ENCODE measurements around the gene SUN2.

The SUN2 gene

DNA sequence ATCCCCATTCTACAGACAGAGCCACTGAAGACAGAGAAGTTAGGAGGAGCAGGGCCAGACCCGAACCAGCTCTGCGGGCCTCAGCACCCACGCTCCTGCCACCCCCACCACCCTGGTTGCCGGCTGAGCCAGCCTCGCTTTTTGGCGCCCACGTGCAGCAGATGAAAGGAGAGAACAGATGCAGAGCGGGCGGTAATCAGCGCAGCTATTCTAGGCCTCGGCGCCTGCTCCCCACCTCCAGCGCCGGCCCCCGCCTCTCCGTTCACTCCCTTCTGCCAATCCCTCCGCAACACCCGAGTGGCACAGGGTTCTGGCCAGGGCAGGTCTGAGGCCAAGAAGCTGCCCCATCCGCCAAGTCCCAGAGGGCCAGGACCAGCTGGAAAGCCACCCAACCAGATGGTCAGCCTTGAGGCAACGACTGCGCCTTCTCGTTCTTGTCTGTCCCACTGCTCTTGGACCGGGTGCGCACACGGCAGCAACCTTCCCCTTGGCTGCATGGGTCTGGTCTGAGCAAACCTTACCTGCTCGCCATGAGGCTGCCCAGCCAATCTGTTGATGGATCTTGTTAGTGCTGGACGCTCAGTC is 21.4 kb upstream of the SUN2 start:
- peak; percentile 45 for DNase-seq

DNA sequence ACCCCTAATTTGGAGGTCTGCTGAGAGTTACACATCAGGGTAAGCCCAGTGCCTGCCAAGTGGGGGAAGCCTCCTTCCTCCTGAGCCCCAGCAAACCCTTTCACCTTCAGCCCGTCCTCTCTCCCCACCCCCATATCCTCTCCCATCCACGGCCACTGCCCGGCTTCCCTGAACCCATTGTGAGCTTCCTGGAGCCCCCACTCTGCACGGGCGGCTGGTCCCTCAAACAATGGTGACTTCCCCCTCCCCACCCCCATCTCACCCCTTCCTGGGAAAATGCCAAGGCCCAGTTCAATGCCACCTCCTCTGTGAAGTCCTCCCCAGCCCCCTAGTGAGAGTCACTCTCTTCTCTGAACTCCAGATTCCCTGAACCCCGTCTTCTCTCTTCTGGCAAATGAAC is 20.3 kb upstream of the SUN2 start:
- no peak for DNase-seq

DNA sequence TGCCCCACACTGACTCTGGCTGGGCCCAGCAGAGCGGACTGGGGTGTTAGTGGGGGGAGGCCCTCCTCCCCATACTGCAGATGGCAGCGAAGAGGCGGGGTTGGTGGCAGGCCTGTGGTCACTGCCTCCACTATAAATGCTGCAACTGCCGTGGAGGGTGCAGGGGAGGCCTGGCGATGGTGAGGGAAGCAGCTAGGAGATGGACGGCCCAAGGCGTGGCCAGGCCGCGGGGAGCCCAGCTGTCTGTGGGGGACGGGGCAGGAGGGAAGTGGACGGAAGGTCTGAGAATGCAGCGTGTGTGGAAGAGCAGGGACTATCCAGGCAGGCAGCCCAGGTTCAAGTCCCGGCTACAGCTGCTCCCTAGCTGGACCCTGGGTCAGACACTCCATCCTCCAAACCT is 19.9 kb upstream of the SUN2 start:
- DNase-seq: no peak

- no peak for DNase-seq
Measured at GRCh38 chr22:38774496-38775166, 18.8 kb upstream of the SUN2 start.

DNA sequence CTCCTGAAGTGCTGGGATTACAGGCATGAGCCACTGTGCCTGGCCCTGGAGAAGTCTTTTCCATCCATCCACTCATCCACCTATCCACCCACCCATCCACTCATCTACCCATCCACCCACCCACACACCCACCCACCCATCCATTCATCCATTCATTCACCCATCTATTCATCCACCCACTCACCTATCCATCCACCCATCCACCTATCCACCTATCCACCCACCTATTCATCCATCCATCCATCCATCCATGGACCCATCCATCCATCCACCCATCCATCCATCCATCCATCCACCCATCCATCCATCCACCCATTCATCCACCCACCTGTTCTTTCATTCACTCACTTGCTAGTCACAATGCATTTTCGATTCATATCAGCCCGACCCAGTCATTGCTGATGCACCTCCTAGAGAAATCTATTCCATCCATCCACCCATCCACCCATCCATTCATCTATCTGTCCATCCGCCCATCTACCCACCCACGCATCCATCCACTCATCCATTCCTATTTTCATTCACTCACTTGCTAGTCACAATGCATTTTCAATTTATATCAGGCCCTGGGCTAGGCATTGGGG is 17.7 kb upstream of the SUN2 start:
- no peak for DNase-seq

DNA sequence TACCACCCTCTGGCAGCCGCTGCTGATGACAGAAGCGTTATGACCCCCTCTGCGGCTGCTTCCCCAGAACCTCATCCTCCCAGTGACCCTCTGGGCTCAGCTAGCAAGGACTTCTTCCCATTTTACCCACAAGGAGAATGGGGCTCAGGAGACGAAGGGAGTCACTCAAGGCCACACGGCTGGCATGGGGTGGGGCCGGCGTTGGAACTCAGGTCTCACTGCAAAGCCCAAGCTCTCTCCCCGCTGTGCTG is 16.8 kb upstream of the SUN2 start:
- no peak for DNase-seq

GRCh38 chr22:38770257-38770949 is 14.6 kb upstream of the SUN2 start:
- no peak for DNase-seq

DNA sequence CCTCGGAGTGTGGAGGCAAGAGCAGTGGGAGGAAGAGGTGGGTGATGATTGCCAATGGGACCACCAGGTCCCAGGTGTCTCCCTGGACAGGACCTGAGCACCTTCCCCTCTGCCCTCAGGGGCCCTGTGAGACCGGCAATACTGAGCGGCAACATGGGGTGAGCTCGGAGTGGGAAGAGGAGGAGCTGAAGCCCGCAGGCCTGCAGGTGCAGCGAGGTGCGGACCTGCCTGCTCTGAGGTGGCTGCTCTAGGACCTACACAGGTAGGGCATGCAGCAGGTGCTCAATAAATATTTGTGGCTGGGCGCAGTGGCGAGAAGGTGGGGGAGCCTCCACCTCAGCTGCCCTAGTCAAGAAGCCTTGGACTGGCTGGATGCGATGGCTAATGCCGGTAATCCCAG is 12.2 kb upstream of the SUN2 start:
- DNase-seq: no peak

DNA sequence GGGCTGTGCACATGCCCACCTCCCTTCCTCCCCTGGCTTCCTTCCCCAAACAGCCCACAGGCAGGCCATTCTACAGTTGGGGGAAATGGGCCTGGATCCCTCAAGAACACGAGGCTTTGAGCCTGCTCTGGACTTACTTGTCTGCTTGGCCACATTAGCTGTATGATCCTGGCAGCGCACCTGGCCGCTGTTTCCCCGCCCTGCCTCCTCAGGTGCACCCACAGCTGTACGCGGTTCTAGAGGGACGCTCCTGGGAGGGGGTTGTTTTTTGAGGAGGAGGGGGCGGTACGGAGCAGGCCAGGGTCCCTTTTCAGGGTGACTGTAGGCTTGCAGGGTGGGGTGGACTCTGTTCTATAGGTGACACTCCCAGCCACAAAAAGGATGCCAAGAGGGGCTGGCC is 11.5 kb upstream of the SUN2 start:
- DNase-seq: no peak

DNA sequence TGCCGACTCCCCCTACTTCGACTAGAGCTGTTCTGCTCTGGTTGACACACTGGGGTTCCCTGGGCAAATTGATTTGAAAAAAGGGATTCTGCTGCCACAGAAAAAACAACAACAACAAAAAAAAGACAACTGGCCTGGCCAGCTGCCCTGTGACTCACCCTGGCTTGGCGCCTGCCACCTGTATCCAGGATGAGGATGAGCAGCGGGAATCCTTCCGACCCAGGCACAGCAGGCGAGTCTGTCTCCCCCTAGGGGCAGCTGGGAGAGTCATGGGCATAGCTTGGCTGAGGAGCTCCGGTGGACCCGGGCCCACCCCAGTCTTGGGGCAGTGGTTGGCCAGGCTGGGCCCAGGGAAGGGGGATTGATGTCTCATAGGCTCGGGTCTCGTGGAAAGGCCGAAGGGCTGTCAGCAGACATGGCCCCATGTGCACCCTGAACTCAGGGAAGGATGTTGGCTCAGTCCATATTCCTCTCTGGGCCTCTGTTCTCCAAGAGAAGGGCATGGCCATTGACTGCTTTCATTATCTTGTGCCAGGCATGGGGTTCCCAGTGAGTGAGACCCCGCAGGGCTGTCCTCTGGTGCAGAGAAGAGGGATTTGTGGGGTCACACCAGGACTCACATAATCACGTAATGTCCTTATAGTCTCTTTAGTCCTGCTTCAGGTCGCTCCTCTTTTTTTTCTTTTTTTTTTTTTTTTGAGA is 10.4 kb upstream of the SUN2 start:
- DNase-seq: peak; percentile 94

DNA sequence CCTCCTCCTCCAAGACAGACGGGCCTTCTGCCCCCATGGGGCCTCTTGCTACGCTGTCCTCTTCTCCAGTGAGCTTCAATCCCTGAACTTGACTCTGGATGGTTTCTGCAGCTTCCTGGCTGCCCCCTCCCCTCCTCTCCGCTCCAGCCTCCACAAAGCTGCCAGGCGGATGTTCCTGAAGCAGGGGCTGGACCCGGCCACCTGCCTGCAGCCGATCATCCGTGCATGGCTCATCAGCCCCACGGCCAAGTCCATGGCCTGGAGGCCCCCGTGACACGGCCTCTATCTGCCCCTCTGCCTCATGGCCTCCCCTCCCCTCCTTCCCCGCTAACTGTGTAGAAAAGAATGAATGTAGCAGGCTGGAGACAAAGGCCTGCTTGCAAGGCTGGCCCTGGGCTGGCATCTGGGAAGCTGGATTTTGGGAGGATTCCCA is 6.8 kb upstream of the SUN2 start:
- no peak for DNase-seq

GRCh38 chr22:38761202-38762162 is 5.7 kb upstream of the SUN2 start:
- DNase-seq: no peak

- peak; percentile 75 for DNase-seq
Measured at GRCh38 chr22:38760477-38761201, 4.8 kb upstream of the SUN2 start.

GRCh38 chr22:38759005-38759404 is 3.2 kb upstream of the SUN2 start:
- no peak for DNase-seq

GRCh38 chr22:38758276-38758945 is 2.6 kb upstream of the SUN2 start:
- no peak for DNase-seq

GRCh38 chr22:38757464-38757757 is 1.6 kb upstream of the SUN2 start:
- no peak for DNase-seq

DNA sequence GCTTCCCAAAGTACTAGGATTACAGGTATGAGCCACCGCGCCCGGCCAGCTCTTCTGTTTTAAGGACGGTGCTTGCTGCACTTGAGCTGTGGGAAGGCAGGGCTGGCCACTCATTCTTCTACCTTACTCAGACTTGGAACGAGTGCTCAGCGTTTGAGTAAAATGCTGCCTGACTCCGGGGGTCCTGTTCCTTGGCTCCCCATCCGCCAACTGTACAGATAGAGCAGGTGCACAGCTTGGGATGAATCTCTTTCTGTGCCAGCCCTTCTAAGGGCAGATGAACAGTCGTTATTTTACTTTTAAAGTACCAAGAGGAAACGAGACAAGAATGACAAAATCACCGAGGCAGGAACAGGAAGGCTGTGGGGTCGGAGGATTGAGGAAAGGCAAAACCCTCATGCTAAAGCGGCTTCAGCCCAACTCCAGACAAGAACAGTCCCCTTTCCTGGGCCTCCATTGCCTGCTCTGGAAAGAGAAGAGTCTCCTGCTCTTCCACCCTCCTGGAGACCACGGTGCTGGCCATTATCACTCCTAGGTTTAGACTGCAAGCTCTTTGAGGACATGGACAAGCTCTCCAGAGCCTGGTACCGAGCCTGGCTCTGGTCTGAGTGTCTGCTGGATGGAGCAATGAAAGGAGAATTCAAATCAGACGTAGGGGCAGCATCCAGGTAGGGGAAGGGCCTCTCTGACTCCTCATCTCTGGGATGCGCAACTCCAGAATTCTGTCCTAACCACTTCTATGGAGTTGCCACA is 1.1 kb upstream of the SUN2 start:
- DNase-seq: no peak

GRCh38 chr22:38755155-38755910 is 465 bp downstream of the SUN2 start:
- DNase-seq: peak; percentile 93

DNA sequence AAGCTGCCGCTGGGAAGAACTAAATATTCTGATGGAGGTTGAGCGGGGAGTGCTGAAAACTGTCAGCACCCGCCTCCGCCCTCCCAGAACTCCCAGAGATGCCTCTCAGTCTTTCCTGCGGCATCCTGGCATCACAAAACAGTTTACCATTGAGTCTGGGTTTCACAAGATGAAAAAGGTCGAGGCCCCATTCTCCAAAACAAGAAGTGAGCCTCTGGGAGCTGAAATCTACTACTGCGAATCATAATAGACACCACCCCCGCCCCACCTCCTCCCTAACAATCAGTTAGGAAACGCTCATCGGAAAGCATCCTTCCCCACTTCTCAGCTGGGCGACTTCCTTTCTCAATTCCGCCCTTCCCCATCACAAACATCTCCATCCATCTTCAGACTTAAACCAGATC is 1.0 kb downstream of the SUN2 start:
- DNase-seq: no peak

Data from islet precursor cell (in vitro differentiated cells).